Stomach (tissue), 9 donors: ENCODE measurements around the gene GRM4. TPM values are rescaled to one million over a fixed set of nuclear protein-coding genes. Genes with fewer than 3 reads are reported as not detected.

ENCODE experiments used
- DNase-seq, 2 donors: peaks; one replicate each; pipeline versions ENCODE4 v3.0.0 to v3.0.0-alpha.2; 2013 to 2019
- H3K27ac ChIP-seq, 5 donors: fragments of 200-600 bp in 4 of 5; sonication (generic) in 4 of 5; one replicate each; pipeline ENCODE4 v1.5.1; 2013 to 2019; ENCODE audit warnings: mild to moderate bottlenecking in 1 of 5, moderate library complexity in 1 of 5
- H3K27me3 ChIP-seq, 3 donors: fragments of 200-600 bp; sonication (generic); one replicate each; pipeline ENCODE4 v1.5.1; 2017 to 2019; ENCODE audit warnings: mixed run types in 1 of 3
- H3K36me3 ChIP-seq, 4 donors: fragments of 200-600 bp; sonication (generic); 1 replicate in 3 of 4; 2 replicates in 1 of 4; pipeline ENCODE4 v1.5.1; 2016 to 2019
- H3K4me1 ChIP-seq, 4 donors: fragments of 200-600 bp; sonication (generic); one replicate each; pipeline ENCODE4 v1.5.1; 2016 to 2019
- H3K4me3 ChIP-seq, 4 donors: fragments of 200-600 bp; sonication (generic) in 3 of 4; one replicate each; pipeline ENCODE4 v1.5.1; 2016 to 2019; ENCODE audit warnings: mild to moderate bottlenecking in 1 of 4
- H3K9me3 ChIP-seq, 4 donors: fragments of 200-600 bp; sonication (generic); one replicate each; pipeline ENCODE4 v1.5.1; 2016 to 2019
- EP300 ChIP-seq: sonication (generic); formaldehyde crosslinking; IDR thresholded peaks from one replicate; pipeline ENCODE4 v1.6.1; 2017; ENCODE audit warnings: antibody characterized with exemption
- POLR2A ChIP-seq, 4 donors: fragments of 450-650 bp; IDR thresholded peaks; one replicate each; pipeline ENCODE4 v1.6.1; 2016; ENCODE audit warnings: antibody characterized with exemption in 4 of 4, control low read depth in 2 of 4, mild to moderate bottlenecking in 1 of 4, moderate library complexity in 1 of 4
- POLR2AphosphoS5 ChIP-seq, 3 donors: sonication (generic); formaldehyde crosslinking; IDR thresholded peaks; one replicate each; pipeline ENCODE4 v1.6.1; 2016; ENCODE audit warnings: antibody characterized with exemption in 3 of 3
- WGBS, 5 donors: extraction: QIAGEN DNeasy Blood & Tissue Kit in 3 of 5; methylation state at CpG; one replicate each; pipeline versions ENCODE4 v1.1.5 to v1.1.7; 2013 to 2018; 5-methylcytosine and 5-hydroxymethylcytosine counted together
- intact Hi-C: fragments of 100-400 bp; cut with DNase I; formaldehyde crosslinking; loops from one replicate; pipeline ENCODE4 v1.15.1; 2023; ENCODE audit warnings: low total_unique reads
- polyA plus RNA-seq, 3 donors: library from polyadenylated mRNA; stranded (reverse); fragments of 200-250 nt; gene quantifications; one replicate each; pipeline ENCODE4 v1.2.3, GENCODE V29; 2013
- total RNA-seq, 5 donors: library from RNA; depleted of rRNA; stranded (reverse); fragments of >200 nt; gene quantifications; one replicate each; pipeline versions ENCODE4 v1.1.0 to v1.2.3, GENCODE V29; 2014 to 2016
- TF ChIP-seq, protein P1 (sequence below), 7 experiments: fragments of 450-650 bp in 4 of 7; fragments of 200-600 bp in 3 of 7; sonication (generic) in 3 of 7; IDR thresholded peaks; one replicate each; pipeline ENCODE4 v1.5.1; 2016 to 2019; ENCODE audit warnings: antibody characterized with exemption in 7 of 7, control low read depth in 2 of 7, mild to moderate bottlenecking in 1 of 7
- donor health status: healthy with polysubstance abuse.
- donor health status: Bipolar disorder and iron deficiency.
- donor health status: healthy.

Gene GRM4
- total and polyA plus RNA-seq, 8 donors = 0.55 TPM; not detected in 7

DNA sequence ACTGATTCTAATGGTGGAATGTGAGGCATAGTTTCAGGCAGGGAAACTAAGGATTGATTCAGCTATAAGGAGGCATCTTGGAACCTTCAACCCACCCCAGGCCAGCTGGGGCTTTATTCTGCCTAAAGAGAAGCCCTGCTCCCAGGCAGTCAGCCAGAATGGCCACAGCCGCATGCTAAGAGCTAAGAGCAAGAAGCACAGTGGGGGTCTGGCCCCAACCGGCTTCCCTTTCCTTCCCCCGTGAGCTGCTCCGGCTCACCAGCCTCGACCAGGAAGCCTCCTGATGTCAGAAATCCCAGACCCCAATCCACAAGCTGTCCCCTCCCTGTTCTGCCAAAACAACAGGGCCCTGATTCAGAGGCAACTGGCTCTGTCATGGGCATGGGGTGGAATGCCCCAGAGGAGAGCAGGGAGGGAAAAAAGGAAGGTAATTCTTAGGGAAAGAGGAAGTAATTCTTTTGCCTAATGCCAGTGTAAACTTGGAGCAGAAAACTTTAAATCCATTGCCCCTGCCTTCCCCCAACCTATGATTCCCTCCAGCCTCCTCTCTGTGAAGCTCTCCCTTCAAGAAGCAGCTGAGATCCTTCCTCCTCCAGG is 6.9 kb downstream of the GRM4 start:
- no peak for DNase-seq
- 14 to 48% (median 31%) methylated on average over 3 to 5 of the region's 5 CpGs for WGBS, 5 donors
- no peaks in the 10 kb centered on the region for H3K9me3 ChIP-seq
- intact Hi-C loops = no loop called here
- no peak overlapping the region for H3K4me3 ChIP-seq
- TF ChIP-seq POLR2AphosphoS5 (IDR thresholded peaks at IDR 0.05) (no peak), EP300 (no peak), POLR2A (IDR thresholded peaks at IDR 0.05) (no peak)
- TF ChIP-seq, protein P1, sequence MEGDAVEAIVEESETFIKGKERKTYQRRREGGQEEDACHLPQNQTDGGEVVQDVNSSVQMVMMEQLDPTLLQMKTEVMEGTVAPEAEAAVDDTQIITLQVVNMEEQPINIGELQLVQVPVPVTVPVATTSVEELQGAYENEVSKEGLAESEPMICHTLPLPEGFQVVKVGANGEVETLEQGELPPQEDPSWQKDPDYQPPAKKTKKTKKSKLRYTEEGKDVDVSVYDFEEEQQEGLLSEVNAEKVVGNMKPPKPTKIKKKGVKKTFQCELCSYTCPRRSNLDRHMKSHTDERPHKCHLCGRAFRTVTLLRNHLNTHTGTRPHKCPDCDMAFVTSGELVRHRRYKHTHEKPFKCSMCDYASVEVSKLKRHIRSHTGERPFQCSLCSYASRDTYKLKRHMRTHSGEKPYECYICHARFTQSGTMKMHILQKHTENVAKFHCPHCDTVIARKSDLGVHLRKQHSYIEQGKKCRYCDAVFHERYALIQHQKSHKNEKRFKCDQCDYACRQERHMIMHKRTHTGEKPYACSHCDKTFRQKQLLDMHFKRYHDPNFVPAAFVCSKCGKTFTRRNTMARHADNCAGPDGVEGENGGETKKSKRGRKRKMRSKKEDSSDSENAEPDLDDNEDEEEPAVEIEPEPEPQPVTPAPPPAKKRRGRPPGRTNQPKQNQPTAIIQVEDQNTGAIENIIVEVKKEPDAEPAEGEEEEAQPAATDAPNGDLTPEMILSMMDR (IDR thresholded peaks at IDR 0.05) = no peak
- peaks cover 16 to 99% (median 84%) of the 10 kb centered on the region in 3 donors for H3K27me3 ChIP-seq
- no peaks in the 10 kb centered on the region for H3K36me3 ChIP-seq
- no peak overlapping the region for H3K27ac ChIP-seq
- peaks cover 7 to 20% (median 13%) of the 10 kb centered on the region in 4 donors for H3K4me1 ChIP-seq

DNA sequence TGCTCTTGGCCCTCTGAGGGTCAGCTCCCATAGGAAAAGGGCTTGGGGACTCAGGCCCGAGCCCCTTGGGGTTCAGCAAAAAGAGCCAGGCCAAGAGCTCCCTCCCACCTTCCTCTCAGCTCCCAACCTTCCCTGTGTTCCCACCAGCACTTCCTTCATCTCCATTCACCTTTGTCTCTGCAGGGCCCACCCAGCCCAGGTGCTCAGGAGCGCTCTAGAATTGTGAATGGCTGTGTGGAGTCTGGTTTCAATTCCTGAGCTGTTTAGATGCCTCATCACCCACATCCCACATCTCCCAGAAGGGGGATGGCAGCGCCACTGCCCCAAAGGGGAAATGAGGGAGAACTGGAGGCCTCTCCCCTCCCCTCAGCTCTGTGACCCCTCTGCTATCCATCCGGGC is 7.7 kb downstream of the GRM4 start:
- 58 to 77% (median 66%) methylated on average over 3 to 4 of the region's 4 CpGs for WGBS, 5 donors
- TF ChIP-seq POLR2AphosphoS5 (IDR thresholded peaks at IDR 0.05) (no peak), EP300 (no peak), POLR2A (IDR thresholded peaks at IDR 0.05) (no peak)
- TF ChIP-seq, protein P1 (IDR thresholded peaks at IDR 0.05) = no peak

DNA sequence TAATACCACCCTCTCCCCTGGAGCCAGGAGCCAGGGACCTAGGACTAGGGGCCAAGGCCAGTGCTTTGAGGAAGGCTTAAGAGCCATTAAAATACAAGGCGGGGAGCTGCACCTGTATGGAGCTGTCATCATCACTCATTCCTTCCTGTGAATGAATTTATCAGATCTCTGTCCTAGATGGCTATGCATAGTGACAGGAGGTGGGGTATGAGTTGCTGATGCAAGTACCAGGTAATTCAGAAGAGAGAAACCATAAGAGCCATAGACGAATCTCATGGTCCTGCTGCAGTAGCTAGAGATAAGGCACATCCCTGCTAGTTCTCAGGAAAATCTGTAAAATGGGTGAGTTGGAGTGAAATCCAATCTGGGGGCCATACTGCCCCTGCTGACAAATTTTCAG is 10.3 kb downstream of the GRM4 start:
- Histone ChIP-seq H3K4me1 (no peaks in the 10 kb centered on the region), H3K4me3 (no peak overlapping the region), H3K36me3 (no peaks in the 10 kb centered on the region), H3K9me3 (no peaks in the 10 kb centered on the region), H3K27ac (no peak overlapping the region), H3K27me3 (peaks cover 0 to 99% (median 63%) of the 10 kb centered on the region in 3 donors)
- DNase-seq = no peak
- TF ChIP-seq, protein P1 (IDR thresholded peaks at IDR 0.05) = no peak
- TF ChIP-seq POLR2A (IDR thresholded peaks at IDR 0.05) (no peak), EP300 (no peak), POLR2AphosphoS5 (IDR thresholded peaks at IDR 0.05) (no peak)
- WGBS, 5 donors = 70 to 74% (median 71%) methylated on average over 2 of the region's 2 CpGs
- intact Hi-C loops = no loop called here

More for the DNA sequence above, 7.7 kb downstream of the GRM4 start:
- H3K27me3 ChIP-seq = peaks cover 13 to 99% (median 79%) of the 10 kb centered on the region in 3 donors
- H3K27ac ChIP-seq = no peak overlapping the region
- peaks cover 0 to 12% (median 5%) of the 10 kb centered on the region in 4 donors for H3K4me1 ChIP-seq
- no peaks in the 10 kb centered on the region for H3K9me3 ChIP-seq
- H3K36me3 ChIP-seq = no peaks in the 10 kb centered on the region
- H3K4me3 ChIP-seq = no peak overlapping the region
- DNase-seq = no peak
- intact Hi-C loops = no loop called here

DNA sequence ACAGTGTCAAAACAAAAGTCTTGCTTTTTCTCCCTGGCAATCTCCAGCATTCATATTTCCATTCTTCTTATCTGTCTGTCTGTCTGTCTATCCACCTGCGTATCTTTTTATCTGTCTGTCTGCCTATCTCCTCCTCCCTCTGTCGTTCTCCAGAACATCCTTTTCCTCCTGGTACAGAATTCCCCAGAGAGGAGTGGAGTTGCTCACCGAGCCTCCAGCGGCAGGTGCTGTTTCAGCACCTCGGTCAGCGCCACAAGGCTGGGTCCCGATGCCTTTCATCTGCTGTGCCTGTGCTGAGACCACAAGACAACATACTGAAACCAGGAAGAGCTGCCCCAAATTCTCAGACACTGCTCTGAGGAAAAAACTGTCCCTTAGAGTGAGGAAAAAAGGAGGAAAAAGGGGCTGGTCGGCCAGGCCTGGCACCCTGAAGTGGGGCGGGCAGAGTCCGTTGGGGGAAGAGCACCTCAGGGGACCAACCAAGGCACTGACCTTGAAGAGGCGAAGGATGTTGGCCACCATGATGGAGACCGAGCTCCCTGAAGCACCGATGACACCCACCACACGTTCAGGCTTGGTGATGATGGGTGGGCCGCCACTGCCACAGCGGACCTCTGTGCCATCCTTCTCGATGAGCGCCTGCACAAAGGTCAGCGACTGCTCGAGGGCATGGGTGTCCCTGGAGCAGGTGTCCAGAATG is 13.3 kb downstream of the GRM4 start:
- Histone ChIP-seq H3K4me3 (no peak overlapping the region), H3K9me3 (no peaks in the 10 kb centered on the region), H3K27ac (no peak overlapping the region), H3K36me3 (no peaks in the 10 kb centered on the region), H3K27me3 (peaks cover 0 to 91% (median 36%) of the 10 kb centered on the region in 3 donors), H3K4me1 (no peaks in the 10 kb centered on the region)
- intact Hi-C loops = no loop called here
- DNase-seq = peak in 1 of 2 donors; percentile 83
- TF ChIP-seq EP300 (no peak), POLR2A (IDR thresholded peaks at IDR 0.05) (no peak), POLR2AphosphoS5 (IDR thresholded peaks at IDR 0.05) (no peak)
- TF ChIP-seq, protein P1 (IDR thresholded peaks at IDR 0.05) = no peak
- WGBS, 5 donors = 51 to 55% (median 53%) methylated on average over 20 of the region's 20 CpGs
